ENCODE data around the gene ZNF608. TPM values are rescaled to one million over a fixed set of nuclear protein-coding genes. Genes with fewer than 3 reads are reported as not detected.

Gene ZNF608
- total RNA-seq, 1 donor = 30.3 TPM

- H3K4me3 ChIP-seq (ENCODE audit: low read depth, low read length) = no peak overlapping the region
- TF ChIP-seq, protein P1, sequence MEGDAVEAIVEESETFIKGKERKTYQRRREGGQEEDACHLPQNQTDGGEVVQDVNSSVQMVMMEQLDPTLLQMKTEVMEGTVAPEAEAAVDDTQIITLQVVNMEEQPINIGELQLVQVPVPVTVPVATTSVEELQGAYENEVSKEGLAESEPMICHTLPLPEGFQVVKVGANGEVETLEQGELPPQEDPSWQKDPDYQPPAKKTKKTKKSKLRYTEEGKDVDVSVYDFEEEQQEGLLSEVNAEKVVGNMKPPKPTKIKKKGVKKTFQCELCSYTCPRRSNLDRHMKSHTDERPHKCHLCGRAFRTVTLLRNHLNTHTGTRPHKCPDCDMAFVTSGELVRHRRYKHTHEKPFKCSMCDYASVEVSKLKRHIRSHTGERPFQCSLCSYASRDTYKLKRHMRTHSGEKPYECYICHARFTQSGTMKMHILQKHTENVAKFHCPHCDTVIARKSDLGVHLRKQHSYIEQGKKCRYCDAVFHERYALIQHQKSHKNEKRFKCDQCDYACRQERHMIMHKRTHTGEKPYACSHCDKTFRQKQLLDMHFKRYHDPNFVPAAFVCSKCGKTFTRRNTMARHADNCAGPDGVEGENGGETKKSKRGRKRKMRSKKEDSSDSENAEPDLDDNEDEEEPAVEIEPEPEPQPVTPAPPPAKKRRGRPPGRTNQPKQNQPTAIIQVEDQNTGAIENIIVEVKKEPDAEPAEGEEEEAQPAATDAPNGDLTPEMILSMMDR (IDR thresholded peaks at IDR 0.05; ENCODE audit: insufficient read depth, low read length) = no peak
- no peak for DNase-seq (ENCODE audit: low read depth)
These were observed 13.8 kb downstream of the ZNF608 start for GRCh38 chr5:124732428-124733328.

DNA sequence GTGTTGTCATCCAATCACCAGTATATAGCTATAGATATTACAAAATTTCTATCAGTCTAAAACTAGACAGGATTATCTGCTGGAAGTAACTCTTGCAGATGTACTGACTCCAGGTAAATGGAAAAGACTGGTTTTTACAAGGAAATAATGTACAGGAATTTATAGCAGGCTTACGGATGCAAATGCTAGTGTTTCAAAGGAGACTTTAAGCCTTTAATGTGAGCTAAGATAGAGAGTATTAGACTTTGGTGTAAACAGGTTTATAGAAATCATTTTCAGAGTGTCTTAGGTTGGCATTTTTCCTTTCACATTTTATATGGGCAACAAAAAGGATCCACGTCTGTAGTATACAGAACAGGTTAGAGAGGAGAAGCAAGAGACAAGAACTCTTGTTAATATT, 16.1 kb downstream of the ZNF608 start:
- TF ChIP-seq, protein P1 (IDR thresholded peaks at IDR 0.05; ENCODE audit: insufficient read depth, low read length) = no peak
- no peak overlapping the region for H3K4me3 ChIP-seq (ENCODE audit: low read depth, low read length)
- no peak for DNase-seq (ENCODE audit: low read depth)

DNA sequence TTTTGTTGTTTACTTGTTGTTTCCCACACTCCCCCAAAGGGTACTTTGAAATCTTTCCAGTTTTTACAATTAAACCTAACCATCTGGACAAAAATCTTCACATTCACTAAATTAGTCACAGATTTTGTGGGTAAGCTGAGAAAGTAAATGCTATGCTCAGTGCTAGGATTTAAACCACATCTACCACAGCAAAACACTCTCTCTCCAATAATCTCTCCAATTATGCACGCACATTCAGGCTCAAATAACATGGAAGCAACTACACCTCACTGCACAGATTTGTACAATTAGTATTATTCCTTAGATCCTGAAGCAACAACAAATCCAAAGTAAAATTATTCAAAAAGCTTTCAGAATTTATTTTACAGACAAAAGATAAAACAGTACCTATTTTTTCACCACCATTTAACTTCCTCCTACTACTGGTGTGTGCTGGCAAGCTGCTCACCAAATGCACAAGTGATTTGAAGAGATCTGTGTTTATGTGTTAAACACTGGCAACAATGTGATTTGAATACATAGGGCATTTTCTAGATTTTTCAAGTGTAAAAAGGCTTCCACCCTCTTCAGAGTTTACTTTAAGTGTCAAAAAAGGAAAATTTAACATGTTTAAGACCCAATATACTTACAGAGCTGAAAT, 16.6 kb downstream of the ZNF608 start:
- DNase-seq (ENCODE audit: low read depth) = no peak
- no peak overlapping the region for H3K4me3 ChIP-seq (ENCODE audit: low read depth, low read length)
- TF ChIP-seq, protein P1 (IDR thresholded peaks at IDR 0.05; ENCODE audit: insufficient read depth, low read length) = no peak

- TF ChIP-seq, protein P1 (IDR thresholded peaks at IDR 0.05; ENCODE audit: insufficient read depth, low read length) = no peak
- no peak overlapping the region for H3K4me3 ChIP-seq (ENCODE audit: low read depth, low read length)
- no peak for DNase-seq (ENCODE audit: low read depth)
These were observed 17.5 kb downstream of the ZNF608 start for GRCh38 chr5:124728968-124729332.

DNA sequence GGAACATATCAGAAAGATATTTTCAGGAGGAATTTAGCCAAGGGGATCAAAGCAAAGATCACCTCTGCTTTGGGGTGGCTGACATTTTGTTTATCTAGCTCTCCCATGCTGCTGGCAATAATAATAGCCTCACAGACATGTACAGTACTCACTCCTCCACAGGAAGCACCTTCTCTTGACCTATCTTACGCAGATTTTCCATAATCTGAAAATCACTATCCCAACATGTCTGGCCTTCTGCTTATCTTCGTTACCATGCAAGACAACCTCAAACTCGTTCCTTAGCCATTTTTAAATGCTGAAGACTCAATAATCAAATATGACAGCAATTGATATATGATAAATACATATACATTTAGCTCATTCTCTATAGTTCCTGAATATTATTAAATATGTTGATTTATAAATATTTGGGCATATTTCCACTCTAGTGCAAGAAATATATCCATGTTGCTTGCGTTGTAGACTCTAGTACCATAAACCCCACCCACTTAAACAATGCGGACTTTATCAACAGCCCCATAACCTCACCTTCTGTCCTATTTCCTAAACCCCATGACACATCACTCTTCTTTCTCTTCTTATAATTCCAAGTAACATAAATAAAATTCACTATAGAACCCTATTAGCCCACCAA, 18.0 kb downstream of the ZNF608 start:
- TF ChIP-seq, protein P1 (IDR thresholded peaks at IDR 0.05; ENCODE audit: insufficient read depth, low read length) = no peak
- H3K4me3 ChIP-seq (ENCODE audit: low read depth, low read length) = no peak overlapping the region
- no peak for DNase-seq (ENCODE audit: low read depth)

DNA sequence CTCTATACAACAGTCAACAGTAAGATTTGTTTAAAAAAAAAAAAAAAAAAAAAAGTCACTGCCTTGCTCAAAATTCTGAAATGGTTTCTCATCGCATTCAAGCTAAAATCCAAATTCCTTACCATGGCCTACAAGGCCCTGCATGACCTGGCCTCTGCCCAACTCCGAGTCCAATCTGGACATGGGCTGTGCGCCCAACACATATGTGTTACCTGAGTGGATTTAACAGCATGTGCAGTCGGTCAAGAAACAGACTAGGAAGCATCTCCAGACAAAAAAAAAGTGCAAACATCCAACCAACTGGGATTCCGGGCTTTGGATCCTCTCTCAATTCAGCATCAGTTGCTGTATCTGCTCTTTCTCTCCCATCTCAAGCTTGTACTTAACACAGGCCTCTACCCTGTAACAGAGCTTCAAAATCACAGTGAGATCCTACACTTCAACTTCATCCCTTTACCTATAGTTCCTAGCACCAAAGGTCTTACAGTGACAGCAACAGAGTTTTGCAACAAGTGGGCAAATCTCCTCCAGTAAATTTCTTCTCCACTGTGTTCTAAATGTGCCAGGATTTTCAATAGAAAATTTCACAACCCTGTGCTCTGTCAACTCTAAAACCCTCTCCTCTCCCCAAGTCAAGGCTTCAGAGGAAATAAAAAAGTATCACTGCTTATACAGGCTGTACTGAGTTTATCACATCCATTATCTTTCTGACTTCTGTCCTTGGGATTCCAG, 19.6 kb downstream of the ZNF608 start:
- DNase-seq (ENCODE audit: low read depth) = no peak
- no peak overlapping the region for H3K4me3 ChIP-seq (ENCODE audit: low read depth, low read length)
- TF ChIP-seq, protein P1 (IDR thresholded peaks at IDR 0.05; ENCODE audit: insufficient read depth, low read length) = no peak
